ENCODE measurements around the gene SF3A2.

SF3A2 gene

GRCh38 chr19:2270423-2271233, 34.0 kb downstream of the SF3A2 start (continued):
- TF ChIP-seq ZNF391 (tag by site-specific recombination; IDR thresholded peaks at IDR 0.05; ENCODE audit: borderline replicate concordance, low read depth) (no peak), PRDM6 (tag by site-specific recombination; IDR thresholded peaks at IDR 0.05) (no peak), SETDB1 (IDR thresholded peaks at IDR 0.05; ENCODE audit: insufficient read length, low read length) (no peak), ZNF510 (tag by site-specific recombination; IDR thresholded peaks at IDR 0.05; ENCODE audit: insufficient replicate concordance) (no peak), ZNF133 (tag by site-specific recombination; IDR thresholded peaks at IDR 0.05) (no peak), ZNF211 (tag by site-specific recombination; IDR thresholded peaks at IDR 0.05; ENCODE audit: low read depth) (no peak), ZBTB17 (tag by site-specific recombination; IDR thresholded peaks at IDR 0.05) (no peak), ZNF433 (tag by site-specific recombination; IDR thresholded peaks at IDR 0.05; ENCODE audit: low read depth) (no peak), ZNF214 (tag by site-specific recombination; IDR thresholded peaks at IDR 0.05; ENCODE audit: borderline replicate concordance) (no peak), ZIC2 (tag by site-specific recombination; IDR thresholded peaks at IDR 0.05) (peak; percentile 79), ZNF302 (tag by site-specific recombination; IDR thresholded peaks at IDR 0.05; ENCODE audit: low read depth) (no peak), ZNF48 (tag by site-specific recombination; IDR thresholded peaks at IDR 0.05) (no peak), ZFP41 (tag by site-specific recombination; IDR thresholded peaks at IDR 0.05; ENCODE audit: borderline replicate concordance) (no peak), ZNF791 (tag by site-specific recombination; IDR thresholded peaks at IDR 0.05) (no peak), ZNF785 (tag by site-specific recombination; IDR thresholded peaks at IDR 0.05) (no peak), ZNF416 (tag by site-specific recombination; IDR thresholded peaks at IDR 0.05) (no peak), ZNF549 (tag by site-specific recombination; IDR thresholded peaks at IDR 0.05) (no peak), ZNF843 (tag by site-specific recombination; IDR thresholded peaks at IDR 0.05) (no peak), SCRT2 (tag by site-specific recombination; IDR thresholded peaks at IDR 0.05) (no peak), KLF10 (tag by site-specific recombination; IDR thresholded peaks at IDR 0.05) (no peak; the same call in 1 of the 2 replicates), ZNF664 (tag by site-specific recombination; IDR thresholded peaks at IDR 0.05) (no peak), ZNF280C (tag by site-specific recombination; IDR thresholded peaks at IDR 0.05) (no peak), ZNF677 (tag by site-specific recombination; IDR thresholded peaks at IDR 0.05) (no peak), ZXDB (tag by site-specific recombination; IDR thresholded peaks at IDR 0.05) (no peak), ZNF174 (tag by site-specific recombination; IDR thresholded peaks at IDR 0.05) (no peak), ZBTB7A (tag by site-specific recombination; IDR thresholded peaks at IDR 0.05; ENCODE audit: low read depth) (peak; percentile 87), ZSCAN23 (tag by site-specific recombination; IDR thresholded peaks at IDR 0.05) (no peak), ZNF544 (tag by site-specific recombination; IDR thresholded peaks at IDR 0.05) (no peak), ZNF362 (tag by site-specific recombination; IDR thresholded peaks at IDR 0.05) (no peak), ZNF354C (tag by site-specific recombination; IDR thresholded peaks at IDR 0.05; ENCODE audit: borderline replicate concordance, low read depth) (no peak), ZBTB20 (tag by site-specific recombination; IDR thresholded peaks at IDR 0.05) (peak; percentile 42; the same call in 1 of the 2 replicates), MYNN (tag by site-specific recombination; IDR thresholded peaks at IDR 0.05; ENCODE audit: borderline replicate concordance) (no peak), ZNF623 (tag by site-specific recombination; IDR thresholded peaks at IDR 0.05) (no peak), ZNF335 (tag by site-specific recombination; conservative IDR thresholded peaks at IDR 0.05) (peak; percentile 68)
